ENCODE data around the gene GLI3.

The GLI3 gene

GRCh38 chr7:42022056-42022455, 215.0 kb downstream of the GLI3 start:
- DNase-seq = no peak

DNA sequence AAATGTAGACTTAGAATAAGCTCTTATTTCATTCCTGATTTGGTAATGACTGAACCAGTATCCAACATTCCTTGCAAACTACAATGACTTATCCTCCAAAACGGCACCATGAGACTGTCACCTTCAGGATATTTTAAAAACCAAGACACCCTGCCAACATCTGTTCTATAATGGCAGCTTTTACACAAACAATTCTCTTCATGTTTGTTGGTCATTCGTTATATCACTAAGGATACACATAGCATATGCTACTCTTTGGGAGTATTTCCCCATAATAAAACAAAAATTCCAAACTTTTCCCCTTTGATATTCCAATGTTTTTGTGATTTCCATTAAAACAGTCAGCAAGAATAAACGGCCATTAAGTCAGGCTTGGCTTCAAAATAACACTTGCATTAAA, 215.4 kb downstream of the GLI3 start:
- DNase-seq = no peak

DNA sequence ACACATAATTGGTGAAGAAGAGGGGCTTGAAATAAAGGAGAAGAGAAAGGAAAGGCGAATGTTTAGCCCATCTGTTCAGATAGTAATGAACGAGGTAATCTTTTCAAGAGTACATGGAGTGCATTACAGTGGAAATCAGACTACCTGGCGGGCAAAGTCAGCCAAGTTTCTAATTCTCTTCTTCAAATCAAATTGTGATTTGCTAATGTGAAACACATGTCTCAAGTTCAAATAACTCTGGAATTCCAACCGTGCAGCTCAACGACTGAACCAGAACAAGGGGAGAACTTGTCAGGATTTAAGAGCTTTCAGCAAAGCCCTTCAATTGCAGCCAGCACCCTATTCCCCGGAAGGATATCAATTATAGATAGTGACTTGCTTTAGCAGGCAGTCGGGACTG, 216.9 kb downstream of the GLI3 start:
- no peak for DNase-seq

- DNase-seq = no peak
Measured at GRCh38 chr7:42017349-42017986, 219.5 kb downstream of the GLI3 start.

- no peak for DNase-seq
Measured at GRCh38 chr7:42016517-42016916, 220.5 kb downstream of the GLI3 start.

- peak; percentile 70 for DNase-seq
Measured at GRCh38 chr7:42014625-42015618, 222.1 kb downstream of the GLI3 start.

GRCh38 chr7:42012786-42013360, 224.1 kb downstream of the GLI3 start:
- no peak for DNase-seq

GRCh38 chr7:42012313-42012712, 224.7 kb downstream of the GLI3 start:
- no peak for DNase-seq

GRCh38 chr7:42011846-42012245, 225.2 kb downstream of the GLI3 start:
- DNase-seq = no peak

- no peak for DNase-seq
Measured at GRCh38 chr7:42010751-42011150, 226.3 kb downstream of the GLI3 start.

DNA sequence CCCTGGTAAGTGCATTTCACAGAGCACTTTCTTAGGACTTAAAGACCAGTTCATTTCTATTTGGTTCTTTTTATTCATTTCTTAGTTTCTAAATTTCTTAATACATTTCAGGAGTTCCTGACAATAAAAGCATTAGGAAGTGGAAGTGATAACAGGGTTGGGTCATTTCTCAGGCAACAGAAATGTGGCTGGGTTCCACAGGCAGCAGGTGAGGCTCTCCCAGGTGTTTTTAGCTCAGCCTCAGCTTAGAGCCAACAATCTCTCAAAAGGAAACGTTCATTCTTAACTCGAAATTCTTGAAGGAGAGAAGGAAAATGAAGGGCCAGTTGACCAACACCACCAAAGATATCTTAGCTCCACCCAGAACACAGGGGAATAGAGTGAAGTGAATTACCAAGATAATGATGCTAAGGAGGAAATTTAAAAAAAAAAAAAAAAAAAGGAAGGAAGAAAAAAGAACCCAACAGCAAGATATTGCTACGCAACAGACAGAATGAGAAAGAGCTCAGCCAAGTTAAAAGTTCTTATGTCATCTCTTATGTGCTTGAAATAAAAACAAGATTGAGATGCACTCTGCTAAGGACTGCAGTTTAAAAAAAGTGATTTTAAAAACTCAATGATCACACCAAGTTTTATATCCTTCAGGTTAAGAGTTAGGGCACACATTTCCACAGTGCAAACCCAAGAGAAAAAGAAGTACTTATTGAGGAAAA, 230.1 kb downstream of the GLI3 start:
- DNase-seq = no peak

- no peak for DNase-seq
Measured at GRCh38 chr7:42002654-42003053, 234.4 kb downstream of the GLI3 start.

GRCh38 chr7:41999736-42000283, 237.2 kb downstream of the GLI3 start:
- DNase-seq = no peak

GRCh38 chr7:41998041-41998440, 239.0 kb downstream of the GLI3 start:
- DNase-seq = no peak

DNA sequence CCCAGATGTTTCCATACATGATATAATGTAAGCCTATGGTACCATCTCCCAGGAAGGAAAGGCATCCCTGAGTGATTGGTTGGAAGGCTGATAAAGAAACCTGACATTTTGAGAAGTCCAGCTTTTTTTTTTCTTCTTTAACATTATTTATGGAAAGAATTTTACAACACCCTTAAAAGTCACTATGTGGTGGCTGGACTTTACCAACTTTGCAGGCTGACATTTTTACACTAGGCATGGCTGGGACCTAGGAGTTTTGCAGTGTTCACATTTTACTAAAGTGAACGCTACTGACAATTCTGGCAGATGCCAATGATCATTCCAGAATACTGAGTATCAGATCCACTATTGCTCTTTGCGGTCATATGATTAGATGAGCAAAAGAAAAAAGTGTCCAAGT, 239.9 kb downstream of the GLI3 start:
- no peak for DNase-seq

- no peak for DNase-seq
Measured at GRCh38 chr7:41996381-41997035, 240.5 kb downstream of the GLI3 start.

GRCh38 chr7:41995632-41996271, 241.3 kb downstream of the GLI3 start:
- DNase-seq = no peak

DNA sequence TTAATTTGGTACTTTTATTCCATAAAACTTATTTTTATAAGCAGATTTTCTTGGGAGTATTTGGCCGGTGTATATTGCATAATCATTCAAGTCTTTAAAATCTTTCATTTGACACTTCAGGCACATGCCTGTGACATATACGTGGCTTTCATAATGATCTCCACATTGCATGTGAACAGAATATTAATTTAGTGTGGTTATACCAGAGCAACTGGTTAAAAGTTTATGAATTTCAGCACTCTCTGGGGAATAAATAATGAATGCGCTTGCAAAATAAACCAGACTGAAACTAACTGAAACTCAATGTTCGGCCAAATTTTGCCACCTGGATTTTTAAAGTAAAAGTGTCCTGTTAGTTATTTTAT, 242.3 kb downstream of the GLI3 start:
- DNase-seq = no peak

GRCh38 chr7:41994036-41994745, 242.8 kb downstream of the GLI3 start:
- DNase-seq = no peak

DNA sequence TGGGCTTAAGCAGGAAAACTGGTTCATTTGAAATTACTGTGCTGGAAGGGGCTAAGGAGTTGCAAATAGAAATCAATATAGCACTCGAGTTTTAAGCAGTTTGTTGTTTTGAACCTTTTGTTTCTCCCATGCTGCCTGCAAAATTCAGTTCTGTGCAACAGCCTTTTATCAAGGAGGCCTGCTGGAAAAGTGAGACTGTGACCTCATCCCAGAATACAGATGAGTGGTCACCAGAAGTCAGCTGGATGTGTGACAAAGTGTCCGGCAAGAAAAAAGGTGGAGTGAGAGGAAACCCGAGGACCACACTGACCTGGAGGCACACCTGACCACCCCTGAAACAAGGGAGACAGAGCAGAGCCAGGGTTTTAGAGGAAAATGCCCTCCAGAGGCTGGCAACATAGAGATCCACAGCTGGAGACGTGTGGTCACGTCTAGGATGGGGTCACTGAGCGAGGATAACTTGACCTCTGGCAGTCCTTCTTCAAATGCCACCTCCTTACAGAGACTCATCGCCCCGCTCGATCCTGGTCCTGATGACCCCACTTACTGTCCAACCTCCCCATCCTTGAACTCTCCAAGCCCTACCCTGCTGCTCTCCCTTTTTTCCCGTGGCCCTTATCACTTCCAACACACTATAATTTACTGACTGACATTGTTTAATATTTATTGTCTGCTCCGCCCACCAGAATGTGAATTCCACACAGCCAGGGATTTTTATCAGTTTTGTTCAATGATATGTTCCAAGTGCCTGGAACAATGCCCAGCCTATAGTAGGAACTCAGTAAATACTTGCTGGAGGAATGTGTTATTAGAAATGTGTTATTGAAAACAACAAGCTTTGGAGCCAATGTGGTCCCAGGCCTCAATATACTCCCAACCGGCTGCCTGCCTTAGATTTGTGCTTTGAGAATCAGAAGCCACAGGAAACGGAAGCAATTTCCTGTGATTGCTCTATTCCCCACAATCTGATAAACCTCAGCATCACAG, 243.8 kb downstream of the GLI3 start:
- DNase-seq = no peak

All from stimulated activated CD8-positive, alpha-beta memory T cell treated with anti-CD3 and anti-CD28 coated beads, Interleukin-4, amount 100 ng/mL, for 48 hours (primary cell).